B cell (primary cell): ENCODE data around the gene RASSF8. TPM values are rescaled to one million over a fixed set of nuclear protein-coding genes. Genes with fewer than 3 reads are reported as not detected.

Experiments used
- ATAC-seq: fragments of 200-7000 bp; cut with Tn5 transposase; one replicate; pipeline ENCODE4 v1.10.0; 2021; ENCODE audit warnings: low read depth, mild to moderate bottlenecking, moderate number of reproducible peaks, moderate library complexity
- CTCF ChIA-PET: fragments of 350-600 bp; sonication (Branson Sonifier 250); formaldehyde crosslinking; loops from one replicate; lab custom pipeline; 2021; ENCODE audit warnings: antibody characterized with exemption, inconsistent platforms; lab: Charles Lee
- POLR2A ChIA-PET: fragments of 350-600 bp; sonication (Branson Sonifier 250); formaldehyde crosslinking; loops from one replicate; lab custom pipeline; 2021; ENCODE audit warnings: antibody characterized with exemption; lab: Charles Lee
- DNase-seq: peaks from one replicate; pipeline ENCODE4 v3.0.0; 2013
- H2AFZ ChIP-seq: 2 replicates; pipeline ENCODE4 v1.6.1; 2012; ENCODE audit warnings: mild to moderate bottlenecking, low read depth, low read length; ENCODE audit not compliant: insufficient read depth, poor library complexity, severe bottlenecking
- H3K27ac ChIP-seq, 2 donors: 1 replicate in 1 of 2; 2 replicates in 1 of 2; pipeline ENCODE4 v1.5.1; 2012 to 2013; ENCODE audit warnings: low read length in 2 of 2, mild to moderate bottlenecking in 2 of 2, moderate library complexity in 1 of 2
- H3K27me3 ChIP-seq, 4 experiments: fragments of 200-600 bp in 1 of 4; sonication (generic) in 1 of 4; replicated peaks in 1 of 4; 1 replicate in 2 of 4; 2 replicates in 2 of 4; pipeline versions ENCODE4 v1.6.1 to v1.7.0; 2013 to 2016; ENCODE audit warnings: low read length in 3 of 4, mild to moderate bottlenecking in 2 of 4, mixed read lengths in 1 of 4, moderate library complexity in 1 of 4; ENCODE audit not compliant: insufficient read depth in 4 of 4, control insufficient read depth in 3 of 4; ENCODE audit errors: control extremely low read depth in 1 of 4
- H3K36me3 ChIP-seq, 2 experiments: replicated peaks in 1 of 2; 1 replicate in 1 of 2; 2 replicates in 1 of 2; pipeline versions ENCODE4 v1.6.1 to v1.7.1; 2013; ENCODE audit warnings: low read length in 1 of 2; ENCODE audit not compliant: insufficient read depth in 2 of 2, control insufficient read depth in 1 of 2; ENCODE audit errors: control extremely low read depth in 1 of 2, extremely low read depth in 1 of 2
- H3K4me1 ChIP-seq, 2 donors: fragments of 200-600 bp in 1 of 2; sonication (generic) in 1 of 2; 1 replicate in 1 of 2; 2 replicates in 1 of 2; pipeline versions ENCODE4 v1.5.1 to v1.6.1; 2013 to 2017; ENCODE audit warnings: low read length in 2 of 2; ENCODE audit not compliant: control insufficient read depth in 2 of 2, insufficient read depth in 2 of 2
- H3K4me2 ChIP-seq: replicated peaks from 2 replicates; pipeline ENCODE3; 2012; ENCODE audit warnings: mild to moderate bottlenecking, low read depth, low read length; ENCODE audit not compliant: poor library complexity, severe bottlenecking
- H3K4me3 ChIP-seq, 5 experiments: fragments of 200-600 bp in 1 of 5; sonication (generic) in 1 of 5; 1 replicate in 3 of 5; 2 replicates in 2 of 5; pipeline versions ENCODE4 v1.5.1 to v1.7.0; 2011 to 2016; ENCODE audit warnings: low read length in 4 of 5, mild to moderate bottlenecking in 4 of 5, low read depth in 2 of 5, control low read depth in 1 of 5, moderate library complexity in 1 of 5; ENCODE audit not compliant: insufficient read depth in 1 of 5; ENCODE audit errors: control extremely low read depth in 1 of 5, extremely low read depth in 1 of 5
- H3K79me2 ChIP-seq: fragments of 200-600 bp; sonication (generic); one replicate; pipeline ENCODE4 v1.6.0; 2016; ENCODE audit warnings: low read length; ENCODE audit not compliant: control insufficient read depth, insufficient read depth
- H3K9ac ChIP-seq: fragments of 200-600 bp; sonication (generic); 2 replicates; pipeline ENCODE4 v1.6.1; 2017; ENCODE audit warnings: mild to moderate bottlenecking, low read length, moderate library complexity
- H3K9me3 ChIP-seq, 3 donors: one replicate each; pipeline versions ENCODE4 v1.6.1 to v1.7.1; 2013; ENCODE audit warnings: low read length in 2 of 3; ENCODE audit not compliant: control insufficient read depth in 2 of 3, insufficient read depth in 1 of 3; ENCODE audit errors: control extremely low read depth in 1 of 3
- H4K20me1 ChIP-seq: 2 replicates; pipeline ENCODE4 v1.6.0; 2012; ENCODE audit warnings: mild to moderate bottlenecking, low read length; ENCODE audit not compliant: insufficient read depth, control insufficient read depth, poor library complexity, severe bottlenecking
- H3K27ac Mint-ChIP-seq: one replicate; pipeline ENCODE4 v1.8.0; 2021; ENCODE audit warnings: mixed read lengths
- H3K27me3 Mint-ChIP-seq: one replicate; pipeline ENCODE4 v1.8.0; 2021; ENCODE audit warnings: mixed read lengths
- H3K4me1 Mint-ChIP-seq: one replicate; pipeline ENCODE4 v1.8.0; 2021; ENCODE audit warnings: mixed read lengths
- H3K4me3 Mint-ChIP-seq: one replicate; pipeline ENCODE4 v1.8.0; 2021; ENCODE audit warnings: mixed read lengths
- H3K9me3 Mint-ChIP-seq: one replicate; pipeline ENCODE4 v1.8.0; 2022; ENCODE audit warnings: mixed read lengths; ENCODE audit not compliant: insufficient read depth
- EZH2 ChIP-seq: IDR thresholded peaks from 2 replicates; pipeline ENCODE4 v1.6.1; 2012; ENCODE audit warnings: borderline replicate concordance, low read depth, mild to moderate bottlenecking, moderate library complexity, low read length; ENCODE audit not compliant: insufficient read depth, poor library complexity, severe bottlenecking
- WGBS: methylation state at CpG from one replicate; pipeline ENCODE4 v1.1.5; 2013; ENCODE audit warnings: missing lambda C conversion rate; ENCODE audit not compliant: insufficient coverage; 5-methylcytosine and 5-hydroxymethylcytosine counted together
- intact Hi-C: fragments of 100-400 bp; cut with micrococcal nuclease; formaldehyde crosslinking; loops from one replicate; pipeline ENCODE4 v1.10.0; 2022
- polyA plus RNA-seq: library from polyadenylated mRNA; depleted of rRNA; stranded (reverse); fragments of >200 nt; gene quantifications from 2 replicates; pipeline ENCODE4 v1.2.3, GENCODE V29; 2012
- total RNA-seq, 2 donors: library from RNA; stranded (reverse); fragments of 120-200 nt in 1 of 2; gene quantifications; 1 replicate in 1 of 2; 2 replicates in 1 of 2; pipeline versions ENCODE4 v1.2.3 to v1.2.4, GENCODE V29; 2013 to 2022
- TF ChIP-seq, protein P1 (sequence below): fragments of 200-600 bp; IDR thresholded peaks from one replicate; pipeline ENCODE4 v1.8.0; 2022; ENCODE audit warnings: antibody characterized with exemption, mild to moderate bottlenecking

The RASSF8 gene
- total and polyA plus RNA-seq, 2 donors (not counting 1 experiment from before 2014, with no cell fraction given): 0.01 to 0.49 TPM

- Mint-ChIP-seq H3K4me1 (no peaks in the 10 kb centered on the region), H3K27ac (no peak overlapping the region), H3K9me3 (no peaks in the 10 kb centered on the region), H3K27me3 (peaks cover 7% of the 10 kb centered on the region), H3K4me3 (no peak overlapping the region)
- Histone ChIP-seq H3K9ac (no peak overlapping the region), H3K9me3 (no peaks in the 10 kb centered on the region), H3K4me3 (no peak overlapping the region), H3K27ac (no peak overlapping the region), H3K4me2 (no peak overlapping the region), H4K20me1 (no peaks in the 10 kb centered on the region), H3K4me1 (no peaks in the 10 kb centered on the region), H3K79me2 (no peaks in the 10 kb centered on the region), H3K36me3 (no peaks in the 10 kb centered on the region), H3K27me3 (peaks cover 0 to under 1% (median 0%) of the 10 kb centered on the region in 4 experiments), H2AFZ (no peak overlapping the region)
- DNase-seq (no peak), ATAC-seq (no peak)
- WGBS: no CpG with 5 or more reads among the region's 1 CpG
- TF ChIP-seq, protein P1, sequence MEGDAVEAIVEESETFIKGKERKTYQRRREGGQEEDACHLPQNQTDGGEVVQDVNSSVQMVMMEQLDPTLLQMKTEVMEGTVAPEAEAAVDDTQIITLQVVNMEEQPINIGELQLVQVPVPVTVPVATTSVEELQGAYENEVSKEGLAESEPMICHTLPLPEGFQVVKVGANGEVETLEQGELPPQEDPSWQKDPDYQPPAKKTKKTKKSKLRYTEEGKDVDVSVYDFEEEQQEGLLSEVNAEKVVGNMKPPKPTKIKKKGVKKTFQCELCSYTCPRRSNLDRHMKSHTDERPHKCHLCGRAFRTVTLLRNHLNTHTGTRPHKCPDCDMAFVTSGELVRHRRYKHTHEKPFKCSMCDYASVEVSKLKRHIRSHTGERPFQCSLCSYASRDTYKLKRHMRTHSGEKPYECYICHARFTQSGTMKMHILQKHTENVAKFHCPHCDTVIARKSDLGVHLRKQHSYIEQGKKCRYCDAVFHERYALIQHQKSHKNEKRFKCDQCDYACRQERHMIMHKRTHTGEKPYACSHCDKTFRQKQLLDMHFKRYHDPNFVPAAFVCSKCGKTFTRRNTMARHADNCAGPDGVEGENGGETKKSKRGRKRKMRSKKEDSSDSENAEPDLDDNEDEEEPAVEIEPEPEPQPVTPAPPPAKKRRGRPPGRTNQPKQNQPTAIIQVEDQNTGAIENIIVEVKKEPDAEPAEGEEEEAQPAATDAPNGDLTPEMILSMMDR: no peak
- no peak for TF ChIP-seq EZH2
- CTCF ChIA-PET: interaction anchor here (1.0 to 4.4 kb wide), 5 partner anchors 11 to 626 kb away, joined by 3 to 38 read pairs (median 4); no protein-coding TSS in a partner anchor
- POLR2A ChIA-PET: no interaction called here
- intact Hi-C loops: no loop called here
Observed at GRCh38 chr12:26026713-26027112, 68.2 kb downstream of the RASSF8 start.

DNA sequence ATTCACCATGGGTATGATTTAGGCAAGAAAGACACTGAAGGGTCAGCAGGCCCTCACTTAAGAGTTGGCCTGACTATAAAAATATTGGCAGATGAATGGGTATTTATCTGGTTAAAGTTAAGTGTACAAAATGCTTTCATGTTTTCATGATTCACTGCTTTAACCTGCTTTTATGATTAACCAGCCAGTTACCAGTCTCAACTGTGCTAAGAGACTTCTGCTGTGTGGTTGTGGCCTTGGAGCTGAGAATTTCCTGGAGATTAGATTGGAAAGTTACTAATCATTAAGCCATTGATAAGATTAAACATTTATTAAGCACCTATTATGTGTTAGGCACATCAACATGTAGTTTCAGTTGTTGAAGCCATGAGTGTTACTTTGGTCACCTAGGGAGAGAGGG is 68.9 kb downstream of the RASSF8 start:
- H3K27me3 ChIP-seq: no peaks in the 10 kb centered on the region
- CTCF ChIA-PET: interaction anchor here (1.0 to 4.4 kb wide), 4 partner anchors 10 to 625 kb away, joined by 3 to 38 read pairs (median 4); no protein-coding TSS in a partner anchor
- no peaks in the 10 kb centered on the region for H4K20me1 ChIP-seq
- no peaks in the 10 kb centered on the region for H3K79me2 ChIP-seq
- no peaks in the 10 kb centered on the region for H3K36me3 ChIP-seq
- intact Hi-C loops: no loop called here
- Mint-ChIP-seq H3K9me3 (no peaks in the 10 kb centered on the region), H3K4me1 (no peaks in the 10 kb centered on the region), H3K27me3 (no peaks in the 10 kb centered on the region), H3K4me3 (no peak overlapping the region), H3K27ac (no peak overlapping the region)
- no peak overlapping the region for H3K27ac ChIP-seq
- no peak overlapping the region for H2AFZ ChIP-seq
- POLR2A ChIA-PET: no interaction called here
- ATAC-seq: no peak
- no peaks in the 10 kb centered on the region for H3K4me1 ChIP-seq
- H3K9ac ChIP-seq: no peak overlapping the region
- no peak for DNase-seq
- TF ChIP-seq EZH2: no peak
- TF ChIP-seq, protein P1: no peak
- H3K4me2 ChIP-seq: no peak overlapping the region
- no peaks in the 10 kb centered on the region for H3K9me3 ChIP-seq
- H3K4me3 ChIP-seq: no peak overlapping the region
